Effector memory CD4-positive, alpha-beta T cell (primary cell): ENCODE results near the gene DSCAML1.

ENCODE experiments used
- DNase-seq, 3 donors: peaks; one replicate each; pipeline ENCODE4 v3.0.0-alpha.2; 2020
- H3K27ac ChIP-seq: 2 replicates; pipeline ENCODE4 v1.7.0; 2013; ENCODE audit warnings: mild to moderate bottlenecking, low read length, moderate library complexity; ENCODE audit not compliant: insufficient read depth, poor library complexity, severe bottlenecking
- H3K27me3 ChIP-seq: replicated peaks from 2 replicates; pipeline ENCODE4 v1.7.0; 2013; ENCODE audit warnings: mild to moderate bottlenecking, low read length; ENCODE audit not compliant: insufficient read depth, control insufficient read depth, poor library complexity, severe bottlenecking
- H3K36me3 ChIP-seq: 2 replicates; pipeline ENCODE4 v1.7.0; 2013; ENCODE audit warnings: mild to moderate bottlenecking, low read length, moderate library complexity; ENCODE audit not compliant: control insufficient read depth, insufficient read depth
- H3K4me1 ChIP-seq: 2 replicates; pipeline ENCODE4 v1.7.0; 2013; ENCODE audit warnings: low read length, mild to moderate bottlenecking; ENCODE audit not compliant: control insufficient read depth, insufficient read depth, poor library complexity, severe bottlenecking
- H3K4me3 ChIP-seq: 2 replicates; pipeline ENCODE4 v1.7.0; 2013; ENCODE audit warnings: low read length, low read depth, mild to moderate bottlenecking; ENCODE audit not compliant: insufficient read depth, poor library complexity, severe bottlenecking
- H3K9me3 ChIP-seq: 2 replicates; pipeline ENCODE4 v1.7.0; 2013; ENCODE audit warnings: mild to moderate bottlenecking, low read length, moderate library complexity; ENCODE audit not compliant: control insufficient read depth
- total RNA-seq, 3 donors: gene quantifications; one replicate each; lab custom pipeline; 2026; lab: John Stamatoyannopoulos, UW

The DSCAML1 gene, protein sequence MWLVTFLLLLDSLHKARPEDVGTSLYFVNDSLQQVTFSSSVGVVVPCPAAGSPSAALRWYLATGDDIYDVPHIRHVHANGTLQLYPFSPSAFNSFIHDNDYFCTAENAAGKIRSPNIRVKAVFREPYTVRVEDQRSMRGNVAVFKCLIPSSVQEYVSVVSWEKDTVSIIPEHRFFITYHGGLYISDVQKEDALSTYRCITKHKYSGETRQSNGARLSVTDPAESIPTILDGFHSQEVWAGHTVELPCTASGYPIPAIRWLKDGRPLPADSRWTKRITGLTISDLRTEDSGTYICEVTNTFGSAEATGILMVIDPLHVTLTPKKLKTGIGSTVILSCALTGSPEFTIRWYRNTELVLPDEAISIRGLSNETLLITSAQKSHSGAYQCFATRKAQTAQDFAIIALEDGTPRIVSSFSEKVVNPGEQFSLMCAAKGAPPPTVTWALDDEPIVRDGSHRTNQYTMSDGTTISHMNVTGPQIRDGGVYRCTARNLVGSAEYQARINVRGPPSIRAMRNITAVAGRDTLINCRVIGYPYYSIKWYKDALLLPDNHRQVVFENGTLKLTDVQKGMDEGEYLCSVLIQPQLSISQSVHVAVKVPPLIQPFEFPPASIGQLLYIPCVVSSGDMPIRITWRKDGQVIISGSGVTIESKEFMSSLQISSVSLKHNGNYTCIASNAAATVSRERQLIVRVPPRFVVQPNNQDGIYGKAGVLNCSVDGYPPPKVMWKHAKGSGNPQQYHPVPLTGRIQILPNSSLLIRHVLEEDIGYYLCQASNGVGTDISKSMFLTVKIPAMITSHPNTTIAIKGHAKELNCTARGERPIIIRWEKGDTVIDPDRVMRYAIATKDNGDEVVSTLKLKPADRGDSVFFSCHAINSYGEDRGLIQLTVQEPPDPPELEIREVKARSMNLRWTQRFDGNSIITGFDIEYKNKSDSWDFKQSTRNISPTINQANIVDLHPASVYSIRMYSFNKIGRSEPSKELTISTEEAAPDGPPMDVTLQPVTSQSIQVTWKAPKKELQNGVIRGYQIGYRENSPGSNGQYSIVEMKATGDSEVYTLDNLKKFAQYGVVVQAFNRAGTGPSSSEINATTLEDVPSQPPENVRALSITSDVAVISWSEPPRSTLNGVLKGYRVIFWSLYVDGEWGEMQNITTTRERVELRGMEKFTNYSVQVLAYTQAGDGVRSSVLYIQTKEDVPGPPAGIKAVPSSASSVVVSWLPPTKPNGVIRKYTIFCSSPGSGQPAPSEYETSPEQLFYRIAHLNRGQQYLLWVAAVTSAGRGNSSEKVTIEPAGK (N-terminal part only)
- total RNA-seq = 0.17 to 2.1 (median 0.70) reads per million in 3 donors

DNA sequence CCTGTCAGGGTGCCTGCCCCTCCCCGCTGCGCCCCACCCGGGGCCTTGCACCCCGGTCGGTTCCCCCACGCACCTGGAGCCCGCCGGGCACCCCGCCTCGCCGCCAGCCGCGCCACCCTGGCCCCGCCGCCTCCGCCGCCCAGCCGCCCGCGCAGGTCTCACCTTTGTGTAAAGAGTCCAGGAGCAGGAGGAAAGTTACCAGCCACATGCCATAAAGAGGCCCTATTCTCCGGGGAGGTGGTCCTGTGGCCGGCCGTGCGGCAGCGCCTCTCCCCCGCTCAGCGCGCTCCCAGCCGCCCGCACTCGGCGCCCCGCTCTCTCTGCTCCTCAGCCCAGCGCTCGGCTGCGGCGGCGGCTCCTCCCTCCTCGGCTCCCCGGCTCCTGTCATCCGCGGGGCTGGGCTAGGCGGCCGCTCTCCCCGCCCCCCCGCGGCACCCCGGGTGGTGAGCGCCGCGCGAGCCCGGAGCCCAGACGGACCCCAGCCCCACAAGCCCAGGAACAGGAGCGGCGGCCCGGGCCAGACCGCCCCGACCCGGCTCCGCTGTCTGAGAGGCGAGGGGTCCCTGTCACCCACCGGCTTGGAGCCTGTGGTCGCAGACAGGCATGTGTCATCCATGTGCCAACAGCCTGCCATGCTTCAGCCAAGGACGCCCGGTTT, at the start of gene DSCAML1:
DSCAML1 (minus strand) TSS at position 345 of the 658 bp plus-strand sequence; CDS start at position 208, 137 bp downstream.
- DNase-seq = peak in 1 of 3 donors; percentile 6
- Histone ChIP-seq H3K9me3 (no peaks in the 10 kb centered on the region), H3K27me3 (peaks cover 33% of the 10 kb centered on the region), H3K4me3 (peak within 1 kb of the TSS; percentile 39), H3K27ac (no peak within 1 kb of the TSS), H3K4me1 (peaks cover 22% of the 10 kb centered on the region), H3K36me3 (no peaks in the 10 kb centered on the region)

DNA sequence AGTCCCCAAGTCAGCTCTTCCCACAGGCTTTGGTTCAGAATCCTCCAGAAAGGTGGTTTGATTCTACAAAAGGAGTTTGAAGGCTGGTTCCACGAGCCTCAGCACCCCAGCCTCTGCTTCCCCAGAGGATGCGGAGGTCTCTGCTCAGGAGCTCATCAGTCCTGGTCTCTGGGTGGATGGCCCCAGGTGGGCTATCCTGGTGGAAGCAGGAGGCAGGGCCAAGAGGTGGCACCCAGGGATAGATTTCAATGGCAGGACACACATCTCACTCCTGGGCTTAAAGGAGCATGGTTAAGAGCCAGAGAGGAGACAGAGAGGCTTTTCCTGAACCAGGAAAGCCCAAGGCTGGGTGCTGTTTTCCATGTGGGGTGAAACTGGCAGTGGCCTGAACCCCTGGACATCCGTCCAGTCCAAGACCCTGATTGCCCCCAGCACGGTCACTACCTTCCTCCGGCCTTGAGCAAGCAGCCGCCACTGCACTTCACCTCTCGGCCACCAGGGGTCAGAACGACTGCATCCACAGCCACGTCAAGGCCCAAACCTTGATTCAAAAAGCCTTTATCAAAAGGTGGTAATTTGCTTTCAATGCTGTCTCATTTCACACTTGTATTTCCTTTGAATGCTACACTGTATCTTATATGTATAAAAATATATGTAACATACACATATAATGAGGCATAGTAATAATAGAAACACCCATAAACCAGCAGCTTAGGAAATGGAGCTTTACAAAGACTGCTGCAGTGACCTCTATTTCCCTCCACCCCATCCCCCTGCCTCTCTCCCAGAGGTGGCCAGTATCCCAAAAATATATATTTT, 46.9 kb upstream of the DSCAML1 start:
- H3K27me3 ChIP-seq = no peaks in the 10 kb centered on the region
- no peaks in the 10 kb centered on the region for H3K4me1 ChIP-seq
- H3K9me3 ChIP-seq = no peaks in the 10 kb centered on the region
- H3K27ac ChIP-seq = no peak overlapping the region
- DNase-seq = peak; percentile 59 to 72 (median 61)
- no peak overlapping the region for H3K4me3 ChIP-seq
- H3K36me3 ChIP-seq = no peaks in the 10 kb centered on the region

DNA sequence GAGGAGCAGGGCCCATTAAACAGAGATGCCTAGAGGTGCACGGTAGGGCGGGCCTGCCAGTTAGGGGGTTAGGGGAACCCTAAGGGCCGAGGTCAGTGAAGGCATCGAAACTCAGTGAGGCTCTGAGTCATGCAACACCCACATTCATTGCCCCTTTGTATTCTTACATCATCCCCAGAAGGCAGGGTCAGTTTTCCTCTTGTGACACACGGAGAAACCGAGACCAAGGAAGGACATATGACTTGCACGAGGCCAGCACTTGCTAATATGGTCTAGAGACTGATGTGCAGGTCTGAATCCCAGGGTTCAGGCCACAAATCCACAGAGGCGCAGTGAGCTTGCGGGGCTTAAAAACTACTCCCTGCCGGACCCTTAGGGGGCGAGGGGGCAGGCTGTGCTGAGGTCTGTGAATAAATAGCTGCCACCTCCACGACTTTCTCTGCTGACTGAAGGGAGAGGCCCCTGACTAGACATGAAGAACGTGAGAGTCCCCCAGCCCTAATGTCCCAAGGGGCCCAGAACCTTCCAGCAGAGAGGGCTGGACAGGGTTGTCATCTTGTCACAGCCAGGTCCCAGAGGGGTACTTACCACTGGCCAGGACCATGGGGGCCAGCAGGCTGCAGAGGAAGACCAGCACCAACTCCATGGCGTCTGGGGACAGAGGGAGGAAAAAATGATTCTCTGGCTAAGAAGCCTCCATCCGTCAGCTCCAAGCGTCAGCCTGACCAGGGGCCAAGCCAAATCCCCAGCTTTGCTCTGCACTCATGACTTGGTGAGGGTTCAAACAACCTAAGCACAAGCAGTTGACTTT, 45.3 kb upstream of the DSCAML1 start:
- Histone ChIP-seq H3K4me3 (no peak overlapping the region), H3K4me1 (no peaks in the 10 kb centered on the region), H3K36me3 (no peaks in the 10 kb centered on the region), H3K9me3 (no peaks in the 10 kb centered on the region), H3K27ac (no peak overlapping the region), H3K27me3 (no peaks in the 10 kb centered on the region)
- no peak for DNase-seq

DNA sequence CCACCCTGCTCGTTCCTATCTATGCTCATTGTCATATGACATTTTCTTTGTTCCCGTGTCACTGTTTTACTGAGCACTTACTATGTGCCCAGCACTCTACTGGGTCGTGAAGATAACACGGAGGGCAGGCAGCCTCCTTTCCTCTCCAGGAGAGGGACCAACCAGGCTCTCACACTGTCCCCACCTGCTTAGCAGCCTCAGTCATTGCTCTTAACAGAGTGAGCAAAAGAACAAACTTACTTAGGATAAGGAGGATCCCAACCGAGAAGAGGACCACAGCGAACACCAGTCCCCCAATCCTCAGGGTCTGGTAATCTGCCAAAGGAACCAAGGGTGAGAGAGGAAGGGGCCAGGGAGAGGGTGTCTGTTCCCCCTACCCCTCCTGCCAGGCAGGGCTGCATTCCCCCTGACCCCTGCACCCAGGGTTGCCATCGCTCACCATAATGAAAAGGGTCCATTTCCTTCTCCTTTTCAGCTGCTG, 44.6 kb upstream of the DSCAML1 start:
- Histone ChIP-seq H3K36me3 (no peaks in the 10 kb centered on the region), H3K27ac (no peak overlapping the region), H3K9me3 (no peaks in the 10 kb centered on the region), H3K4me1 (no peaks in the 10 kb centered on the region), H3K4me3 (no peak overlapping the region), H3K27me3 (no peaks in the 10 kb centered on the region)
- no peak for DNase-seq

DNA sequence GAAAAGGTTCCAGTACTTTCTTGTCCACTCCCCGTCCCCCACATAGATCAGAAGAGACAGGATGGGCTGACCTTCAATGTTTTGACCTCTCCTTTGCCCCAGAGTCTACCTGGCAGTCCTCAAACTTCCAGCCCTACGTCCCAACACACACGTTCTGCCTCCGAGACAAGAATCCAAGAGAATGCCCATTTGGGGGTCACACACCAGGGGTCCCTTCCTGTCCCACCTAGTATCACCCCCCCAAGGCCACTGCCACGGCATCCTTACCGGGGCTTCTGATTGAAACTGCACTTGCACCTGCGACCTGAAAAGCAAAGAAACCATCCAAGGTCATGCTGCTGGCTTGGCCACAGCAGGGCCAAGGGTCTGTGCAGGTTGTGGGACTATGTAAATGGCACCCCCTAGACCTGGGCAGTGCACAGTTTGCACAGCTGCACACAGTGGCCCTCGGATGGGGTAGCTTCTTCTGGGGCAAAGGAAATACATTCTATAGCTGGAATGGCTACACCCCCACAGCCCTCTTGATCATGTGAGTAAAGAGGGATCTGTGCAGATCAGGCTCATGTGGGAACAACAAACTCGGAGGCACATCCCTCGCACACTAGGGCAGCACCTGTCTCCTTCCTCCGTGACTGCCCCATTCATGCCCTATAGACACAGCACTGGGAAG, 44.0 kb upstream of the DSCAML1 start:
- no peaks in the 10 kb centered on the region for H3K9me3 ChIP-seq
- H3K4me1 ChIP-seq = no peaks in the 10 kb centered on the region
- no peak for DNase-seq
- H3K36me3 ChIP-seq = no peaks in the 10 kb centered on the region
- H3K4me3 ChIP-seq = no peak overlapping the region
- no peaks in the 10 kb centered on the region for H3K27me3 ChIP-seq
- H3K27ac ChIP-seq = no peak overlapping the region

DNA sequence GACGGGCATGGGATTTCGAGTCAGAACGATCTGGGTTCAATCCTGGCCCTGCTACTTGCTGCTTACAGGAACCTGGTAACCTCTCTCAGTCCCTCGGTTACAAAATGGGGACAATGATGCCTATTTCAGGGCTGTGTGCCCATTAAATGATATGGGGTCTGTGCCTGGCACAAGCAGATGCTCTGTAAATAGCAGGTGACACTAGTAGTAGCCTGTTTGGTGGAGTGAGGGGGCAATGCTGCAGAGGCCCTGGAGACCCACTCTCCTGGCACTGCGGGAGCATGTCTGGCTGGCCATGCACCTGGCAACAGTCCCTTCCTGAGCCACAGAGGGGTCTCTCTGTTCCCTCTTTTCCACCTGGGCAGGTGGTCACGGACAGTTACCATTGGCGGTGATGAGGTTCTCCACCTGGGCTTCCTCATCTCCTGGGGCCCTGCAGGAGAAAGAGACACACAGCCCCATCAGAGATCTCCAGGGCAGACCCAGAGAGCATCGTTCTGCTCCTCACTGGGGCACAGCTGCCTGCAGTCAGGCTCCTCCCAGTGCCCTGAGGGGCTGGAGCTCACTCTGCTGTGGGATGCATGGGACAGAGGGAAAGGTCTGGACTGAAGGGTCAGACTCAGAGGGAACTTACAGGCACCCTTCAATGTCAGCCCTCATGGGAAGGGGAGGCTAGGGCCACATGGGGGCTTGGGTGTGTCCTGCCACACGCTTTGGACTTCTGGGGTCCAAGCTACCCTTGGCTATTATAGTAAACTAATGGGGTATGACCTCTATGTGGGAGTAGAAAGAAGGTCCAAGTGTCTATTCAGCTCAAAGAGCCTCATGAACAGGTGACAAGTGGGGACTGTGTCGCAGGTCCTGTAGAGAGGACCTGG, 43.2 kb upstream of the DSCAML1 start:
- no peaks in the 10 kb centered on the region for H3K4me1 ChIP-seq
- no peak overlapping the region for H3K4me3 ChIP-seq
- H3K27ac ChIP-seq = no peak overlapping the region
- no peaks in the 10 kb centered on the region for H3K36me3 ChIP-seq
- no peak for DNase-seq
- H3K9me3 ChIP-seq = no peaks in the 10 kb centered on the region
- H3K27me3 ChIP-seq = no peaks in the 10 kb centered on the region

DNA sequence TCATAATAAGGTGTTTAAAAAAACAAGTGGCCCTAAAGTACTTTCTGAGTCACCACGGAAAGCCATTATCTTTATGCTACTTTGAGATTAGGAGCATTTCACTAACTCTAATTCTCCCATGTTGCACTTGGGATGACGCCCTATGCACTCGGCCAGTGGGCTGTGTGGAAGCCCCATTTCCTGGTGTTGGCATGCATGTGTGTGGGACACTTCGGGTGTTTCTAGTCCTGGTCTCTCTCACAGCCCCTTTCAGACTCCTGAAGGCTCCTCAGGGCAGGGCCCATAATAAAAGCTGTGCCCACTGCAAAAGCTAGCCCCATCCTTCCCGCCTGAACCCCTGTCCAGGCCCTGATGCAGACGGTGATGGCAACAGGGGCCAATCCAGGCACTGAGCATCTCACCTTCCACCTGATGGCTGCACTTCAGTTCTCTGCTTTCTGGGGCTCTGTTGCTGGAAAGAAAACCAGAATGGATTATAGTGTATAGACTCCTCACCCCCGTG, 42.4 kb upstream of the DSCAML1 start:
- DNase-seq = no peak
- Histone ChIP-seq H3K9me3 (no peaks in the 10 kb centered on the region), H3K36me3 (no peaks in the 10 kb centered on the region), H3K4me1 (no peaks in the 10 kb centered on the region), H3K4me3 (no peak overlapping the region), H3K27me3 (no peaks in the 10 kb centered on the region), H3K27ac (no peak overlapping the region)
